PC-3 (cell line): ENCODE data around the gene PADI1. TPM values are rescaled to one million over a fixed set of nuclear protein-coding genes. Genes with fewer than 3 reads are reported as not detected.

ENCODE experiments used
- ATAC-seq: fragments of 200-7000 bp; cut with Tn5 transposase; 2 replicates; pipeline ENCODE4 v1.9.1; 2020; ENCODE audit warnings: mild to moderate bottlenecking, moderate library complexity
- BruUV-seq: library from RNA; stranded (reverse); fragments of 400-500 nt; replicated peaks from 2 replicates; lab custom pipeline; 2021; lab: Mats Ljungman, UMichigan
- CTCF ChIA-PET: fragments of 300-600 bp; sonication (Branson Sonifier 250); formaldehyde crosslinking; loops from one replicate; lab custom pipeline; 2022; ENCODE audit warnings: antibody characterized with exemption; lab: Charles Lee
- POLR2A ChIA-PET: fragments of 300-600 bp; sonication (Branson Sonifier 250); formaldehyde crosslinking; loops from one replicate; lab custom pipeline; 2022; ENCODE audit warnings: antibody characterized with exemption; ENCODE audit not compliant: unreplicated experiment; lab: Charles Lee
- DNase-seq: peaks from one replicate; pipeline ENCODE4 v3.0.0-alpha.2; 2015
- H2AFZ ChIP-seq: fragments of 300-600 bp; sonication (generic); 2 replicates; pipeline ENCODE4 v1.6.0; 2016; ENCODE audit warnings: antibody characterized with exemption, low read length
- H3F3A ChIP-seq: fragments of 300-600 bp; sonication (generic); one replicate; pipeline ENCODE4 v1.6.0; 2017; ENCODE audit warnings: antibody characterized with exemption, low read length, control low read depth, mild to moderate bottlenecking; ENCODE audit not compliant: unreplicated experiment
- H3K27ac ChIP-seq: fragments of 300-600 bp; sonication (generic); 2 replicates; pipeline ENCODE4 v1.5.1; 2016; ENCODE audit warnings: mild to moderate bottlenecking, low read length
- H3K27me3 ChIP-seq: fragments of 300-600 bp; sonication (generic); 2 replicates; pipeline ENCODE4 v1.6.1; 2016; ENCODE audit warnings: low read length, mixed read lengths
- H3K36me3 ChIP-seq: fragments of 300-600 bp; sonication (generic); 2 replicates; pipeline ENCODE4 v1.6.1; 2016; ENCODE audit warnings: low read depth, mixed run types, low read length, mixed read lengths
- H3K4me1 ChIP-seq: fragments of 300-600 bp; sonication (generic); 2 replicates; pipeline ENCODE4 v1.5.1; 2016; ENCODE audit warnings: low read length; ENCODE audit not compliant: insufficient read depth
- H3K4me2 ChIP-seq: fragments of 300-600 bp; sonication (generic); 2 replicates; pipeline ENCODE4 v1.6.0; 2016; ENCODE audit warnings: low read length
- H3K4me3 ChIP-seq: fragments of 300-600 bp; sonication (generic); 2 replicates; pipeline ENCODE4 v1.5.1; 2016; ENCODE audit warnings: mild to moderate bottlenecking, low read length, mixed read lengths
- H3K79me2 ChIP-seq: fragments of 300-600 bp; sonication (generic); 2 replicates; pipeline ENCODE4 v1.6.1; 2017; ENCODE audit warnings: low read length, mixed read lengths
- H3K9ac ChIP-seq: fragments of 300-600 bp; sonication (generic); 2 replicates; pipeline ENCODE4 v1.6.0; 2016; ENCODE audit warnings: mild to moderate bottlenecking, low read length
- H3K9me2 ChIP-seq: fragments of 300-600 bp; sonication (generic); replicated peaks from 2 replicates; pipeline ENCODE4 v1.6.1; 2016; ENCODE audit warnings: mixed run types, low read length, mixed read lengths
- H3K9me3 ChIP-seq: fragments of 300-600 bp; sonication (generic); 2 replicates; pipeline ENCODE4 v1.6.1; 2016; ENCODE audit warnings: low read length, mixed read lengths
- H4K20me1 ChIP-seq: fragments of 300-600 bp; sonication (generic); 2 replicates; pipeline ENCODE4 v1.6.1; 2016; ENCODE audit warnings: low read length, mixed read lengths
- CTCF ChIP-seq: fragments of 300-600 bp; sonication (generic); conservative IDR thresholded peaks from 2 replicates; pipeline ENCODE4 v1.5.1; 2017; ENCODE audit warnings: antibody characterized with exemption, low read depth, mild to moderate bottlenecking, low read length
- EZH2 ChIP-seq: fragments of 300-600 bp; sonication (generic); IDR thresholded peaks from one replicate; pipeline ENCODE4 v1.6.1; 2017; ENCODE audit warnings: antibody characterized with exemption, mild to moderate bottlenecking, low read length; ENCODE audit not compliant: unreplicated experiment
- EZH2phosphoT487 ChIP-seq: fragments of 300-600 bp; sonication (generic); IDR thresholded peaks from 2 replicates; pipeline ENCODE4 v1.6.1; 2018; ENCODE audit warnings: mild to moderate bottlenecking, antibody characterized with exemption, low read length, borderline replicate concordance
- intact Hi-C: fragments of 100-400 bp; cut with micrococcal nuclease; formaldehyde crosslinking; loops from 2 replicates; pipeline ENCODE4 v1.9.0; 2023
- total RNA-seq: library from RNA; depleted of rRNA; stranded (reverse); fragments of >200 nt; gene quantifications from 2 replicates; pipeline ENCODE4 v1.2.3, GENCODE V29; 2014

Gene PADI1
- total RNA-seq, 1 experiment from 2014 or later = 0.73 TPM

- Histone ChIP-seq H2AFZ (no peak overlapping the region), H3K27ac (no peak overlapping the region), H3K4me1 (peaks cover 16% of the 10 kb centered on the region), H3K4me2 (no peak overlapping the region), H3K9ac (no peak overlapping the region), H3F3A (no peaks in the 10 kb centered on the region), H3K27me3 (no peaks in the 10 kb centered on the region), H4K20me1 (no peaks in the 10 kb centered on the region), H3K79me2 (no peaks in the 10 kb centered on the region), H3K36me3 (no peaks in the 10 kb centered on the region), H3K4me3 (no peak overlapping the region), H3K9me2 (no peaks in the 10 kb centered on the region), H3K9me3 (no peaks in the 10 kb centered on the region)
- ATAC-seq (no peak), DNase-seq (no peak)
- no TSS peak for BruUV-seq
- ChIA-PET CTCF (no interaction called here), POLR2A (no interaction called here)
- intact Hi-C loops = loop anchor here (5.0 kb wide), 1 partner anchor 58 kb away; no protein-coding TSS in a partner anchor
- TF ChIP-seq EZH2phosphoT487 (no peak), CTCF (no peak), EZH2 (no peak)
Observed at GRCh38 chr1:17184822-17185484, 20.0 kb upstream of the PADI1 start.

- Histone ChIP-seq H4K20me1 (no peaks in the 10 kb centered on the region), H3F3A (no peaks in the 10 kb centered on the region), H3K9me3 (no peaks in the 10 kb centered on the region), H3K27me3 (no peaks in the 10 kb centered on the region), H3K36me3 (no peaks in the 10 kb centered on the region), H3K27ac (no peak overlapping the region), H3K9ac (no peak overlapping the region), H3K4me1 (peaks cover 22% of the 10 kb centered on the region), H3K4me2 (no peak overlapping the region), H3K79me2 (no peaks in the 10 kb centered on the region), H3K4me3 (no peak overlapping the region), H3K9me2 (no peaks in the 10 kb centered on the region), H2AFZ (no peak overlapping the region)
- TF ChIP-seq EZH2 (no peak), EZH2phosphoT487 (no peak), CTCF (no peak)
- ChIA-PET POLR2A (no interaction called here), CTCF (no interaction called here)
- no peak for ATAC-seq
- intact Hi-C loops = loop anchor here (5.0 kb wide), 1 partner anchor 58 kb away; no protein-coding TSS in a partner anchor
- DNase-seq = no peak
- BruUV-seq = no TSS peak
Observed at GRCh38 chr1:17185485-17185860, 19.5 kb upstream of the PADI1 start.

GRCh38 chr1:17186216-17186909, 18.6 kb upstream of the PADI1 start:
- Histone ChIP-seq H3K9ac (no peak overlapping the region), H3K79me2 (no peaks in the 10 kb centered on the region), H3K27ac (no peak overlapping the region), H3K4me2 (no peak overlapping the region), H3K27me3 (no peaks in the 10 kb centered on the region), H4K20me1 (no peaks in the 10 kb centered on the region), H3K4me3 (no peak overlapping the region), H3K9me3 (no peaks in the 10 kb centered on the region), H3K9me2 (no peaks in the 10 kb centered on the region), H3K4me1 (peaks cover 28% of the 10 kb centered on the region), H3K36me3 (no peaks in the 10 kb centered on the region), H3F3A (no peaks in the 10 kb centered on the region), H2AFZ (no peak overlapping the region)
- POLR2A ChIA-PET = no interaction called here
- intact Hi-C loops = loop anchor here (5.0 kb wide), 1 partner anchor 59 kb away; no protein-coding TSS in a partner anchor
- no TSS peak for BruUV-seq
- DNase-seq = no peak
- TF ChIP-seq EZH2phosphoT487 = no peak
- no peak for TF ChIP-seq EZH2
- no peak for TF ChIP-seq CTCF
- no peak for ATAC-seq
- CTCF ChIA-PET = no interaction called here
